ENCODE measurements around the gene PALS1. TPM values are rescaled to one million over a fixed set of nuclear protein-coding genes. Genes with fewer than 3 reads are reported as not detected.

The PALS1 gene
- total and polyA plus RNA-seq, 2 experiments from 2014 or later = 15.3 to 36.5 TPM

DNA sequence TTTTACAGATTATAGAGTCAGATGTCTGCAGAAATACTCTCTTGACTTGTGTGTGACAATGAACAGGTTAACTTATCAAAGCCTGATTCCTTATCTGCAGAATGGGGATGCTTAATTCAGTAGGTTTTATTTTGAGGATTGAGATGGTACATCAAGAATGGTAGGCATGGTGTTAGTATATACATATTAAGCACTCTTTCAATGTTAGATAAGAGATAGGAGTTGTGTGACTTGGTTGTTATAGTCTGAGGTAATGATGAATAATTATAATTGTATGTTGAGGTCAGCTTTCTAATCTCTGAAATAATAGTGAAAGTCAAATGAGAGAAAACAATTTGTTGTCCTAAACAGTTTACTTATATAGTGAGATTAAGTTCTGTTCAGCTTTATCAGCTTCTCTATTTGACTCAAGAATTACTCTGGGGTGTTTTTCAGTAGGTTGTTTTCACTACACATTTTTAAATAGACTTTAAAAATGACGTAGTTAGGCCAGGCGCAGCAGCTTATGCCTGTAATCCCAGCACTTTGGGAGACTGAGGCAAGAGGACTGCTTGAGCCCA lies 11.9 kb downstream of the PALS1 start:
- in situ Hi-C loops (cut with MboI) = no loop called here
- Histone ChIP-seq H3K27ac (no peak overlapping the region), H3K9me2 (ENCODE audit: insufficient read depth) (no peaks in the 10 kb centered on the region), H3K9me3 (ENCODE audit: low read depth) (no peaks in the 10 kb centered on the region), H3K4me3 (no peak overlapping the region), H3K36me3 (ENCODE audit: low read depth) (no peaks in the 10 kb centered on the region), H3K9ac (no peak overlapping the region), H4K20me1 (ENCODE audit: insufficient read depth) (peaks cover 3% of the 10 kb centered on the region), H3K4me2 (ENCODE audit: unreplicated experiment) (no peak overlapping the region), H3K79me2 (ENCODE audit: insufficient read depth) (peaks cover 100% of the 10 kb centered on the region), H2AFZ (no peak overlapping the region), H3F3A (ENCODE audit: insufficient read depth) (peaks cover 18% of the 10 kb centered on the region), H3K4me1 (ENCODE audit: insufficient read depth) (peaks cover 38% of the 10 kb centered on the region), H3K27me3 (replicated peaks; ENCODE audit: insufficient read depth) (no peaks in the 10 kb centered on the region)
- WGBS, 2 experiments (ENCODE audit: low coverage in 1 of 2, low lambda C conversion rate in 2 of 2, missing lambda C conversion rate in 2 of 2) = 93 to 94% methylated on average over 2 of the region's 2 CpGs
- TF ChIP-seq EZH2phosphoT487 (IDR thresholded peaks at IDR 0.05; ENCODE audit: insufficient read depth, low read depth) = no peak
- TF ChIP-seq EZH2 (IDR thresholded peaks at IDR 0.05; ENCODE audit: insufficient read depth, poor library complexity, severe bottlenecking) = no peak
- DNase-seq = no peak

DNA sequence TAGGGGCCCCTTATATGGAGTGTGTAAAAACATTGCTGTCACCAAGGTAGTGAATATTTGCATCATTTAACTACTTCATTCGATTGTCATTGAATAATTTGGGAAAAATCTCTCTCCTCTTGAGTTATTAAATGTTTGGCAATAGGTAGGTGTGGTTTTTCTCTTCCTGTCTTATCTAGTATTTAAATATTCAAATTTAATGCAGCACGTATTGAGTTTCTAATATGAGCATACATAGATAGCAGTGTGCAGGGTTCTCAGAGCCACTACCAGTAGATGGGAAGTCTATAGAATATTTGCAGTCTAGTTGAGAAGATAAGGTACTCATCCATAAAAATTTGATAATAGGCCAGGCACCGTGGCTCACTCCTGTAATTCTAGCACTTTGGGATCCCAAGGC lies 16.7 kb downstream of the PALS1 start:
- Histone ChIP-seq H3K27ac (no peak overlapping the region), H3K9me2 (ENCODE audit: insufficient read depth) (no peaks in the 10 kb centered on the region), H3K4me2 (ENCODE audit: unreplicated experiment) (no peak overlapping the region), H3F3A (ENCODE audit: insufficient read depth) (peaks cover 15% of the 10 kb centered on the region), H3K4me3 (no peak overlapping the region), H3K4me1 (ENCODE audit: insufficient read depth) (peaks cover 16% of the 10 kb centered on the region), H2AFZ (no peak overlapping the region), H4K20me1 (ENCODE audit: insufficient read depth) (peaks cover 3% of the 10 kb centered on the region; the same call in 1 of the 2 replicates), H3K79me2 (ENCODE audit: insufficient read depth) (peaks cover 100% of the 10 kb centered on the region), H3K36me3 (ENCODE audit: low read depth) (no peaks in the 10 kb centered on the region), H3K9me3 (ENCODE audit: low read depth) (no peaks in the 10 kb centered on the region), H3K9ac (no peak overlapping the region), H3K27me3 (replicated peaks; ENCODE audit: insufficient read depth) (no peaks in the 10 kb centered on the region)
- DNase-seq = no peak
- 98 to 99% methylated on average over 3 of the region's 3 CpGs for WGBS, 2 experiments (ENCODE audit: low coverage in 1 of 2, low lambda C conversion rate in 2 of 2, missing lambda C conversion rate in 2 of 2)
- in situ Hi-C loops (cut with MboI) = no loop called here
- TF ChIP-seq EZH2 (IDR thresholded peaks at IDR 0.05; ENCODE audit: insufficient read depth, poor library complexity, severe bottlenecking) = no peak
- TF ChIP-seq EZH2phosphoT487 (IDR thresholded peaks at IDR 0.05; ENCODE audit: insufficient read depth, low read depth) = no peak

DNA sequence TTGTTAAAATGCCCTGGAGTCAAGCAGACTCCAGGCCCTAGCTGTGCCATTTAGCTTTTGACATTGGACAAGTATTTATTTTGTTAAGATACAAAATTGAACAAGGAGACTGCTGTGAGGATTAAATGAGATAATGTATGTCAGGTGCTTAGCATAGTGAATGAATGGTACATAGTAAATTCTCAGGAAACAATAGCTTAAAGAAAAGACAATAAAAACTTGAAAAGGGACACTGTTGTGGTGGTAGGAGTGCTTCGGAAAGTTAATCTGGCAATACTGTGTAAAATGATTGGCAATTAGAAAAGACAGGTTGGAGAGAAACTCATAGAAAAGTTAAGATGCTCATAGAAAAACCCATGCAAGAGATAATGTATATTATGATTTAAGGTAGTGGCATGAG lies 19.7 kb downstream of the PALS1 start:
- Histone ChIP-seq H3K4me1 (ENCODE audit: insufficient read depth) (peaks cover 18% of the 10 kb centered on the region), H3K9me3 (ENCODE audit: low read depth) (no peaks in the 10 kb centered on the region), H3K9me2 (ENCODE audit: insufficient read depth) (no peaks in the 10 kb centered on the region), H2AFZ (no peak overlapping the region), H3K79me2 (ENCODE audit: insufficient read depth) (peaks cover 100% of the 10 kb centered on the region), H3K27me3 (replicated peaks; ENCODE audit: insufficient read depth) (no peaks in the 10 kb centered on the region), H3K36me3 (ENCODE audit: low read depth) (no peaks in the 10 kb centered on the region), H3K27ac (no peak overlapping the region), H3K4me2 (ENCODE audit: unreplicated experiment) (no peak overlapping the region), H3K9ac (no peak overlapping the region), H3K4me3 (no peak overlapping the region), H3F3A (ENCODE audit: insufficient read depth) (peaks cover 29% of the 10 kb centered on the region), H4K20me1 (ENCODE audit: insufficient read depth) (0 out of 2 replicates have a peak, but pooled peaks cover 6% of the 10 kb centered on the region)
- DNase-seq = no peak
- WGBS, 2 experiments (ENCODE audit: low coverage in 1 of 2, low lambda C conversion rate in 2 of 2, missing lambda C conversion rate in 2 of 2) = 95 to 100% methylated on average over 1 of the region's 1 CpG
- TF ChIP-seq EZH2 (IDR thresholded peaks at IDR 0.05; ENCODE audit: insufficient read depth, poor library complexity, severe bottlenecking) = no peak
- TF ChIP-seq EZH2phosphoT487 (IDR thresholded peaks at IDR 0.05; ENCODE audit: insufficient read depth, low read depth) = no peak
- in situ Hi-C loops (cut with MboI) = no loop called here

DNA sequence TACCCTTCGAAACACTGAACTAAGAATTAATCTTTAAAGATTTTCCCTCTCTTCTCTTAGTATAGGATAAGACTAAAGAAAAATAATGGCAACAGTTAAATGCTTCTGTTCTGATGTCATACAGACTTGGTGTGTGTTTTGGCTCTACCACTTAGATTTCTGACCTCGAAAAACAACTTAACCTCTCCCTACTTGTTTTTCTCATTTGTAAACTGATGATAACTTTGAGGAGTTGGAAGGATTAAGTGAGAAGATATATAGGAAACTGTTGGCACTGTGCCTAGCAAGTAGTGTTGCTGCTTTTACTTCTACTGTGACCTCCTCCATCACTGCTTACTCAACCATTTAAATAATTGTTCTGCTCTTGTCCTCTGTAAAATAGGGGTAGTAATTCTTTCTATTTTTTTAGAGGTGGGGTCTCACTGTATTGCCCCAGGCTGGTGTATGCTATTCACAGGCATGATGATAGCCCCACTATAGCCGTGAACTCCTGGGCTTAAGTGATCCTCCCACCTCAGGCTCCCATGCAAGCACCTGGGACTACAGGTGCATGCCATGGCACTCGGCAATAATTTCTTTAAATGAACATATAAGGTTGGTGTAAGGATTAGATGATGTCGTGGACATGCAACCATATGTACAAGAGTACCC lies 22.4 kb downstream of the PALS1 start:
- Histone ChIP-seq H3K27ac (no peak overlapping the region), H3K9ac (no peak overlapping the region), H3K9me2 (ENCODE audit: insufficient read depth) (no peaks in the 10 kb centered on the region), H3K4me3 (no peak overlapping the region), H3K36me3 (ENCODE audit: low read depth) (no peaks in the 10 kb centered on the region), H3K27me3 (replicated peaks; ENCODE audit: insufficient read depth) (no peaks in the 10 kb centered on the region), H2AFZ (no peak overlapping the region), H3K4me2 (ENCODE audit: unreplicated experiment) (peak overlapping the region; percentile 65), H4K20me1 (ENCODE audit: insufficient read depth) (0 out of 2 replicates have a peak, but pooled peaks cover 3% of the 10 kb centered on the region), H3K79me2 (ENCODE audit: insufficient read depth) (peaks cover 100% of the 10 kb centered on the region), H3F3A (ENCODE audit: insufficient read depth) (peaks cover 29% of the 10 kb centered on the region), H3K4me1 (ENCODE audit: insufficient read depth) (peaks cover 24% of the 10 kb centered on the region), H3K9me3 (ENCODE audit: low read depth) (no peaks in the 10 kb centered on the region)
- WGBS, 2 experiments (ENCODE audit: low coverage in 1 of 2, low lambda C conversion rate in 2 of 2, missing lambda C conversion rate in 2 of 2) = 71 to 72% methylated on average over 5 of the region's 5 CpGs
- peak; percentile 48 for DNase-seq
- in situ Hi-C loops (cut with MboI) = no loop called here
- no peak for TF ChIP-seq EZH2 (IDR thresholded peaks at IDR 0.05; ENCODE audit: insufficient read depth, poor library complexity, severe bottlenecking)
